HG03520 (cell line): ENCODE measurements around the gene GXYLT2.
A peak's percentile ranks its signal among the peaks of the same experiment; 100 is the strongest.
"Not testable (repeated sequence)": the region's sequence is repeated elsewhere in the genome, so short reads cannot be mapped to it uniquely, and the experiment has no call there.

Source experiments
- ATAC-seq: cut with Tn5 transposase; IDR thresholded peaks from one replicate; pipeline ENCODE4 v1.9.1; 2021; ENCODE audit warnings: mild to moderate bottlenecking, moderate library complexity; ENCODE audit not compliant: unreplicated experiment

Gene GXYLT2

DNA sequence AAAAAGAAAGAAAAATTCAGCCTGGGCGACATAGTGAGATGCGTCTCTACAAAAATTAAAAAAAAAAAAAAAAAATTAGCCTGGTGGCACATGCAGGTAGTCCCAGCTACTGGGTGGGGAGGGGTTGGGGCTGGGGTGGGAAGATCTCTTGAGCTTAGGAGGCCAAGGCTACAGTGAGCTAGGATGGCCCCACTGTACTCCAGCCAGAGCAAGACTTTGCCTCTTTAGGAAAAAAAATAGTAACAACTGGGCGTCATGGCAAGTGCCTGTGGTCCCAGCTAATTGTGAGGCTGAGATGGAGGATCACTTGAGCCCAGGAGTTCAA, 84.8 kb downstream of the GXYLT2 start:
- ATAC-seq: no peak

GRCh38 chr3:72973031-72973723, 85.3 kb downstream of the GXYLT2 start:
- ATAC-seq: no peak

DNA sequence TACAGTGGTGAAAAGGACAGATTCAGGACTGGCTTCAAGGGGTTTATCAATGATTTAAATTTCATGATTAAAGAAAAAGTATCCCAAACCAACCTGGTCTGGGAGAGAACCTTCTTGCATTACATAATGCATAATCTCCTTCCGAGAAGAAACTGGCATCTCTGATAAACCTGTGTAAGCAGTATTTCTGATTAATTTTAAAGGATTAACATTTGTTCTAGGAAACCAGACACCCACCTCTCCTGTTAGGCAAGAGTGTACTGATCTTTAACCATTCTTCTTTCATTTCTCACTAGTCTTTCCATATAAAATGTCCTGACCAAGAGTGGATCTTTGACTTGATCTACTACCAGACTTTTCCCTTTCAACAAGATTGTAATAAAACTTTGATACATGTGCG, 85.9 kb downstream of the GXYLT2 start:
- ATAC-seq: no peak

- ATAC-seq: no peak
These were observed 87.1 kb downstream of the GXYLT2 start for GRCh38 chr3:72974956-72975355.

DNA sequence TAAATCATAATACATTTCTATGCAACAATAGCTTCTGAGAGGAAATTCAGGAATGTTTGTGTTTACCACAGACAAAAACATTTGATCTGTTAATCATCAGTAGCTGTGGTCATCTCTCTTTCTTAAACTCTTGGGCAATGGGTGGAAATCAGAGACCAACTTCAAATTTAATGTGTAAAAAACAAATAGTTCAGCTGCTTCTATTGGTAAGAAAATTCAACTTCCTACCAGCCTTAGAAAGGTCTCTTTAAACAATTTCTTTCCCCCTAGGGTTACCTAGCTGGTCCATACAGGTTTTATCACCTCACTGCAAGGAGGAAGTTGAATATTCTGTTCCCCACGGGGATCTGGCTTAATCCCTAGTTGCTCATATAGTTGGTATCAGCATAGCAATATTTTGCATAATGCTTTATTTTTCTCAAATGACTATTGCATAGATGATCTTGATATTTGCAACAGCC, 88.5 kb downstream of the GXYLT2 start:
- ATAC-seq: no peak

DNA sequence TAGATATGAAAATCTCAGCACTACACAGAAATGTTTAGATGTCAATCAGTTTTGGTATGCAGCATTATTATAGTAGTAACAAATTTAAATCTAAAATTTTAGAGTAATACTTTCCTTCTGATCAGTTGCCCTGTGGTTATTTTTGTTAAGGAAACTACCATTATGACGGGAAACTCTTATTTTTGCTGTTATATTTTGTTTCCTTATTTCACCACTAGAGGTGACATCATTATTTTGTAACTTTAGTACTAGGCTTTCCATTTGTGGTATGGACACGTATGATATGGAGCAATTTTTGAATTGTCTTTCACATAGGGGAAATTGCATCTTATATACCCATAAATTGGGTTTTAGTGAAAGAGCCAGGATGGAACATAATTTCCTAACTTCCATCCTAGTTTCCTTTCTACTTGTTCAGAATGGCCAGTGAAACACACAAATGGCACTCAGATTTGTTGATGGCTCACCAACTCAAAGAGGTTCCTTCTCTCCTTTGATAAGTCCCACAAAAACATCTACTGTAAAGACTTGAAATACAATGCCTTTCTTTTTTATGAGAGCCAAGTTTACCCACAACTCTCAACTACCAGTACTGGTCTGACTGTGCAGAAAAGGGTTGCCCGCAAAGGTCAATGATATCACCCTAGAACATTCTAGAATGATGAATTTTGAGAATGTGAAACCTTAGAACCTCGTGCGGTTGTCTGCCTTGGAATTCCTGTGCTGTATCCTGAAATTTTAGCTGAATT, 89.4 kb downstream of the GXYLT2 start:
- ATAC-seq: peak; percentile 63

- no peak for ATAC-seq
These were observed 94.9 kb downstream of the GXYLT2 start for GRCh38 chr3:72982609-72983366.

DNA sequence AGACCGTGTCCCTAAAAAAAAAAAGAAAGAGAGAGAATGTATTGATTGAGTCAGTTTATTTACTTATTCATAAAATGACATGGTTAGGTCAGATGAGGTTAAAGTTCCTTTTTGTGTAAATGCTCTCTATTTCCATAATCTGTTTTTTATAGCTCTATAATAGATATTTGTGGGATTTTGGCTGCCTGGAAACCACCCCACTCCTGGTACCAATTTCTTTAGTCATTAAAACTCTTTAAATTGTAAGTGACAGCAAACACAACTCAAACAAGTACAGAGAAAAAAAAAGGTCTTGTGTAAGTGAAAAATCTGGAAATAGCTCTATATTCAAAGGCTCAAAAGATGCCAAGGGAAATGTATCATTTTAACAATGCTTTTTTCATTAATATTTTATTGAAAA, 97.7 kb downstream of the GXYLT2 start:
- ATAC-seq: no peak

DNA sequence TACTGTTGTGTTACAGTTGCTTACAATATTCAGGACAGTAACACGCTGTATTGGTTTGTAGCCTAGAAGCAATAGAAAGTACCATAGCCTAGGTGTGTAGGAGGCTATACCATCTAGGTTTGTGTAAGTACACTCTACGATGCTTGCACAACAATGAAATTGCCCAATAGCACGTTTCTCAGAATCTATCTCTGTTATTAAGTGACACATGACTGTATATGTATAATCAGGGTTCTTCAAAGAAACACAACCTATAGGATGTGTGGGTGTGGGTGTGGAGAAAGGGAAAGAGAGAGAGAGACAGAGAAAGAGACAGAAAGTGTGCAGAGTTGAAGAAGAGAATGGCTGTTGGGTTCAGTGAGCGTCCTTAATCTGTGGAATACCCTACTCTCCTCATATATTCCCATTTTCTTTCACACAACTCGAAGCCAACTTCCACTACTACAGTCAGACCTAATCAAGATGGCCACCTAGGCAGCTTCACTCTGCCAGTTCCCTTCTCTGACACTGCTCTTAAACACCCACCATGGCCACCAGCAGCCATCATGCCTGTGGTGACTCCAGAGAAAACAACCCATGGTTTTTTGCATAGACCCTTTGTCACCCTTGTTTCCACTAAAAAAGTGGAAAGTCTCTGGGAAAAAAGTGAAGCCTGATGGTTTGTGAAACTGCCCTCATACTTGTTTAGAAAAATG, 103.0 kb downstream of the GXYLT2 start:
- ATAC-seq: no peak

- ATAC-seq: no peak
These were observed 103.7 kb downstream of the GXYLT2 start for GRCh38 chr3:72991522-72991921.

GRCh38 chr3:72993391-72993790, 105.5 kb downstream of the GXYLT2 start:
- no peak for ATAC-seq

- ATAC-seq: no peak
These were observed 107.5 kb downstream of the GXYLT2 start for GRCh38 chr3:72995337-72995736.

- no peak for ATAC-seq
These were observed 108.3 kb downstream of the GXYLT2 start for GRCh38 chr3:72996121-72996472.

- peak; percentile 81 for ATAC-seq
These were observed 108.9 kb downstream of the GXYLT2 start, which contains the start of gene PPP4R2 for GRCh38 chr3:72996473-72997333. PPP4R2 (plus strand) TSS chr3:72996811; CDS start chr3:72997038, 227 bp downstream.

GRCh38 chr3:72997421-72997961, 109.6 kb downstream of the GXYLT2 start:
- ATAC-seq: peak; percentile 1

DNA sequence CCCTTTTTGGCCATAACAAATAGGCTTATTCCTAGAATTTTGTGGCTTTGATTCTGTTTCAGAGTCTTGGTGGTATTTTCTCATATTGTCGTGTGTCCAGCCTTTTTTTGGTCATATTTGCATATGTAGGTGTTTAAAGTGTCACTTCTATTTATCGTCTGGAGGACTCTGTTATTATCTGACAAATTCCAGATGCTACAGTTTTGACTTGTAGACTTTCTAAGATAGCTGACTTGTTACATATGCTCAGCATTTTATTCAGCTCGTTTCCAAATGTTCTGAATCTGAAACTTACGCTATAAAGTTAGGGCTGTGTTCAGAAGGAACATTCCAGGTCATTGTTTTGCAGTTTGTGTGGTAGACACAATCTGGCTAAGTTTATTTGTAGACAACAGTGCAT, 110.6 kb downstream of the GXYLT2 start:
- no peak for ATAC-seq

GRCh38 chr3:72999951-73000350, 112.1 kb downstream of the GXYLT2 start:
- ATAC-seq: no peak

DNA sequence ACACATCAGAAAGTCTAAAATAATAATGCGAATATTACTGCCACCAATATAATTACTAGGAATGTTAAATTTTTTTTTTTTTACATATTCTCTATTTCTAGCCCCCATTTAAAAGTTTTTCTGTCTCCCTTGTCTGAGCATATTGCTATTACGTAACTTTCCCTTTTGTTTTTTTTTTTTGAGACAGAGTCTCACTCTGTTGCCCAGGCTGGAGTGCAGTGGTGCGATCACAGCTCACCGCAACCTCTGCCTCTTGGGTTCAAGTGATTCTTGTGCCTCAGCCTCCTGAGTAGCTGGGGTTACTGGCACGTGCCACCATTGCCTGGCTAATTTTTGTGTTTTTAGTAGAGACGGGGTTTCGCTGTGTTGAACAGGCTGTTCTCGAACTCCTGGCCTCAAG, 115.2 kb downstream of the GXYLT2 start:
- not testable (repeated sequence) for ATAC-seq

GRCh38 chr3:73004316-73004715, 116.5 kb downstream of the GXYLT2 start:
- no peak for ATAC-seq
